ENCODE results near the gene SUMO4. TPM values are rescaled to one million over a fixed set of nuclear protein-coding genes. Genes with fewer than 3 reads are reported as not detected.

SUMO4 gene
- total RNA-seq, result 2.6 TPM in 2 replicates

DNA sequence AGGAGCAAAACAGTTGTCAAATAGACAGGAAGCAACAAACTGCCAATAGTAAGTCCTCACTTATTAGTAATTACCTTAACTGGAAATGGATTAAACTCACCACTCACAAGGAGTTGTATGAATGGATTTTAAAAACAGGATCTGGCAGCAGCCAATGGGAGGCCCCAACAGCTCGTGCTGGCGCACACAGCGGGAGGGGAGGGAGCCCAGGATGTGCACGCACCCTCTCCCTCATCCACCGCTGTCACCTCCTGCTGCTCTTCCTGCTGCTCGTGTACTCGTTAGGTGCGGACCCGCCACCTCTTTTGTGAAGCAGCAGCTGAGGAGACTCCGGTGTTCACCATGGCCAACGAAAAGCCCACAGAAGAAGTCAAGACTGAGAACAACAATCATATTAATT lies at the start of gene SUMO4:
Gene SUMO4 (plus strand): TSS at position 213 of the 400 bp plus-strand sequence. CDS start 130 bp downstream, at position 343.
- DNase-seq (ENCODE audit: low read depth), result no peak
- no peak within 1 kb of the TSS for H3K4me3 ChIP-seq (ENCODE audit: low read depth, low read length)
- TF ChIP-seq, protein P1, sequence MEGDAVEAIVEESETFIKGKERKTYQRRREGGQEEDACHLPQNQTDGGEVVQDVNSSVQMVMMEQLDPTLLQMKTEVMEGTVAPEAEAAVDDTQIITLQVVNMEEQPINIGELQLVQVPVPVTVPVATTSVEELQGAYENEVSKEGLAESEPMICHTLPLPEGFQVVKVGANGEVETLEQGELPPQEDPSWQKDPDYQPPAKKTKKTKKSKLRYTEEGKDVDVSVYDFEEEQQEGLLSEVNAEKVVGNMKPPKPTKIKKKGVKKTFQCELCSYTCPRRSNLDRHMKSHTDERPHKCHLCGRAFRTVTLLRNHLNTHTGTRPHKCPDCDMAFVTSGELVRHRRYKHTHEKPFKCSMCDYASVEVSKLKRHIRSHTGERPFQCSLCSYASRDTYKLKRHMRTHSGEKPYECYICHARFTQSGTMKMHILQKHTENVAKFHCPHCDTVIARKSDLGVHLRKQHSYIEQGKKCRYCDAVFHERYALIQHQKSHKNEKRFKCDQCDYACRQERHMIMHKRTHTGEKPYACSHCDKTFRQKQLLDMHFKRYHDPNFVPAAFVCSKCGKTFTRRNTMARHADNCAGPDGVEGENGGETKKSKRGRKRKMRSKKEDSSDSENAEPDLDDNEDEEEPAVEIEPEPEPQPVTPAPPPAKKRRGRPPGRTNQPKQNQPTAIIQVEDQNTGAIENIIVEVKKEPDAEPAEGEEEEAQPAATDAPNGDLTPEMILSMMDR (IDR thresholded peaks at IDR 0.05; ENCODE audit: insufficient read depth, low read depth, low read length), result no peak

DNA sequence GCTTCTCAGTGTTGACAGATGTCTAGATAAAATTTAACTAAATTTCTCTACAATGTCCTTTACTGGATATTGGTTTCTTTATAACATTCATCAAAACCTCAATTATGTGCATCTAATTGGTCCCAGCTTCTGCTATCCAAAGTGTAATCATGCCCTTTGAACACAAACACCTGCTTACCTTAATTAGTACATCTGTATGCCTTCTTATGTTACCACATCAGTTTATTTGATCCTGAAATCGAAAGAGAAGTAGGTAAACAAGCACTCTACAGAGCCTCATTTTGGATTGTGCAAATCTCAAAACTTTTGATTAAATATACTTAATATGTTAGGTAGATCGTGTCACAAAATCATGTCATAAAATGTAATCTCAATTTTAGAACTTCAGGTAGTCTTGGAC lies 46.1 kb upstream of the SUMO4 start:
- no peak for DNase-seq (ENCODE audit: low read depth)
- TF ChIP-seq, protein P1 (IDR thresholded peaks at IDR 0.05; ENCODE audit: insufficient read depth, low read depth, low read length), result no peak
- no peak overlapping the region for H3K4me3 ChIP-seq (ENCODE audit: low read depth, low read length)

DNA sequence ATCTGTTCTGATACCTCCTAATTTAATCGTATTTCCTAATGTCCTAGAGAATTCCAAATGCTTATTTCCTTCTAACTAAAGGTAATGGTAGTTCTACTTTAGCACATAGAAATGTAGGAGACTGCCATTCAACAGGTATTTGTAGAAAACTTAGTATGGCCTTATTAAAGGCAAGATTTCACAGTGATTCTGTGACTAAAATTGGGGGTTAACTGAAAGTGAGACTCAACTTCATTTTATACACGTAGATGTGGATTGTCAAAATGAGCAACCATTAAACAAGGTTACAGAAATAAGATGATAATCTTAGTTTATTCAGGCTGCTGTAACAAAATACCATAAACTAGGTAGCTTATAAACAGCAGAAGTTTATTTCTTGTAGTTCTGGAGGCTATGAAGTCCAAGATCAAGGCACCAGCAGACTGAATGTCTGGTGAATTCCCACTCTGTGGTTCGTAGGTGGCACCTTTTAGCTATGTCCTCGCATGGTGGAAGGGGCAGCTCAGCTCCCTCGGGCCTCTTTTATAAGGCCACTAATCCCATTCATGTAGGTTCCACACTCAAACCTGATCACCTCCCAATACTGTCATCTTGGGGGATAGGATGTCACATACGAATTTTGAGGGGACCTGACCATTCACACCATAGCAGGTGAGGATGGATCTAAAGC lies 43.8 kb upstream of the SUMO4 start:
- DNase-seq (ENCODE audit: low read depth), result no peak
- no peak overlapping the region for H3K4me3 ChIP-seq (ENCODE audit: low read depth, low read length)
- TF ChIP-seq, protein P1 (IDR thresholded peaks at IDR 0.05; ENCODE audit: insufficient read depth, low read depth, low read length), result no peak

DNA sequence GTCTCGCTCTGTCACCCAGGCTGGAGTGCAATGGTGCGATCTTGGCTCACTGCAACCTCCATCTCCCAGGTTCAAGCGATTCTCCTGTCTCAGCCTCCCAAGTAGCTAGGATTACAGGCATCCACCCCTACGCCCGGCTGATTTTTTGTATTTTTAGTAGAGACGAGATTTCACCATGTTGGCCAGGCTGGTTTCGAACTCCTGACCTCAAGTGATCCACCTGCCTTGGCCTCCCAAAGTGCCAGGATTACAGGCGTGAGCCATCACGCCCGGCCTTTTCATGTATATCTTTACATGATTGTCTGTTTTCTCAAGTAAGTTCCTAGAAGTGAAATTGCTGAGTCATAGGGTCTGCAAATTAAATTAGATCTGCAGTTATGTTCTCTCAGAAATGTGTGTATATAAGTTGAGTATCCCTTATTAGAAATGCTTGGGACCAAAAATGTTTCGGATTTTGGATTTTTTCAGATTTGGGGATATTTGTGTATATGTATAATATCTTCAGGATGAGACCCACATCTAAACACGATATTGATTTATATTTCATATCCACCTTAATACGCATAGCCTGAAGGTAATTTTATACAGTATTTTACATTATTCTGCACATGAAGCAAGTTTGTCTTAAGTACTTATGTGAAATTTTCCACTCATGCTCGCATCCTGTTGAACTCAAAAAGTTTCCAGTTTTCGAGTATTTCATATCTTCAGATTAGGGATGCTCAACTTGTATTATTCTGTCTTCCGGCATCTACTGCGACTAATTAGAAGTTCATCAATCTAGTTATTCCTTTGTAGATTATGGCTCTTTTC lies 42.1 kb upstream of the SUMO4 start:
- DNase-seq (ENCODE audit: low read depth), result no peak
- H3K4me3 ChIP-seq (ENCODE audit: low read depth, low read length), result no peak overlapping the region
- TF ChIP-seq, protein P1 (IDR thresholded peaks at IDR 0.05; ENCODE audit: insufficient read depth, low read depth, low read length), result no peak

DNA sequence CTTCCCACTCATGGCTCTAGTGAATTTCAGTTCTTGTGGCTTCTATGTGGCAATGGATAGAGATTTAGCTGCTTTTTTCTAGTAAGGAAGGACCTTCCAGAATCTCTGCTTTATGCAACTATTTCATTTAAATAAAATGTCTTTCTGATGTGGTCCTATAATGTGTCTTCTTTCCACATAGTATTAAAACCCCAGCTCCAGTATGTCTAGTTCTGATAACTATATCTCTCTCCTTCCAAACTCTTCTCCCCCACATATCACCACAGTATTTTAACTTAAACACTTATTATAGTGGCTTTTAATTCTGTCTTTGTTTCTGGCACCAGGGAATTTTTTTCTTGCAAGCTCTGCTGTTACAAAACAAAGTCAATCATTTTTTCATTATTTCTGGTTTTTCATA lies 40.6 kb upstream of the SUMO4 start:
- no peak overlapping the region for H3K4me3 ChIP-seq (ENCODE audit: low read depth, low read length)
- TF ChIP-seq, protein P1 (IDR thresholded peaks at IDR 0.05; ENCODE audit: insufficient read depth, low read depth, low read length), result no peak
- DNase-seq (ENCODE audit: low read depth), result no peak

DNA sequence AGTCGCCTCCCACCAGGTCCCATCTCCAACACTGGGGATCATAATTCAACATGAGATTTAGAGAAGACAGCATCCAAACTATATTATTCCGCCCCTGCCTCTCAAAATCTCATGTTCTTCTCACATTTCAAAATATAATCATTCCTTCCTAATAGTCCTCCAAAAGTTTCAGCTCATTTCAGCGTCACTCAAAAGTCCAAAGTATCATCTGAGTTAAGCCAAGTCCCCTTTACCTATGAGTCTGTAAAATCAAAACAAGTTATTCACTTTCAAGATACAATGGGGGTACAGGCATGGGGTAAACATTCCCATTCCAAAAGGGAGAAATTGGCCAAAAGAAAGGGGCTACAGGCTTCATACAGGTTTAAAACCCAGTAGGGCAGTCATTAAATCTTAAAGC lies 39.5 kb upstream of the SUMO4 start:
- TF ChIP-seq, protein P1 (IDR thresholded peaks at IDR 0.05; ENCODE audit: insufficient read depth, low read depth, low read length), result no peak
- DNase-seq (ENCODE audit: low read depth), result no peak
- no peak overlapping the region for H3K4me3 ChIP-seq (ENCODE audit: low read depth, low read length)
